Measurements from ENCODE around the gene AFF4. TPM values are rescaled to one million over a fixed set of nuclear protein-coding genes. Genes with fewer than 3 reads are reported as not detected.

Gene AFF4
- total and polyA plus RNA-seq, 2 experiments from 2014 or later, result 41.7 to 47.3 TPM

DNA sequence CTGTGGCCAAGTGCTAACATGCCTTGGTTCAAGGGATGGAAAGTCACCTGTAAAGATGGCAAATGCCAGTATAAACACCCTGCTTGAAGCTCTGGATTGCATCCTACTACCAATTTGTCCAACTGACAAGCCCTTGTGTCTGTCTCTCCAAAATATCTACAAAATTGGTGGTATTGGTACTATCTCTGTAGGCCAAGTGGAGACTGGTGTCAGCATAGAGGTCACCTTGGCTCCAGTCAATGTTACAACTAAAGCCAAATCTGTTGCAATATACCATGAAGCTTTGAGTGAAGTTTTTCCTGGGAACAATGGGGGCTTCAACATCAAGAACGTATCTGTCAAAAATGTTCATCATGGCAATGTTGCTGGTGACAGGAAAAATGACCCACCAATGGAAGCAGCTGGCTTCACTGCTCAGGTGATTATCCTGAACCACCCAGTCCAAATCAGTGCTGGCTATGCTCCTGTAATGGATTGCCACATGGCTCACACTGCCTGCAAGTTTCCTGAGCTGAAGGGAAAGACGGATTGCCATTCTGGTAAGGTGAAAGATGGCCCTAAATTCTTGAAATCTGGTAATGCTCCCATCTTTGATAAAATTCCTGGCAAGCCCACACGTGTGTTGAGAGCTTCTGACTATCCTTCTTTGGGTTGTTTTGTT, 19.9 kb downstream of the AFF4 start:
- in situ Hi-C loops (cut with MboI), result no loop called here
- H3K36me3 ChIP-seq (ENCODE audit: low read depth), result no peaks in the 10 kb centered on the region
- peaks cover 18% of the 10 kb centered on the region for H3K4me1 ChIP-seq (ENCODE audit: insufficient read depth)
- no peaks in the 10 kb centered on the region for H3K9me2 ChIP-seq (ENCODE audit: insufficient read depth)
- peaks cover 100% of the 10 kb centered on the region for H3K79me2 ChIP-seq (ENCODE audit: insufficient read depth)
- WGBS, 2 experiments (ENCODE audit: low coverage in 1 of 2, low lambda C conversion rate in 2 of 2, missing lambda C conversion rate in 2 of 2), result 95 to 98% methylated on average over 3 of the region's 3 CpGs
- no peak overlapping the region for H3K4me3 ChIP-seq
- no peak for DNase-seq
- H3K9me3 ChIP-seq (ENCODE audit: low read depth), result no peaks in the 10 kb centered on the region
- H3K27ac ChIP-seq, result no peak overlapping the region
- H2AFZ ChIP-seq, result no peak overlapping the region
- peaks cover 25% of the 10 kb centered on the region for H3F3A ChIP-seq (ENCODE audit: insufficient read depth)
- no peak overlapping the region for H3K4me2 ChIP-seq (ENCODE audit: unreplicated experiment)
- H3K9ac ChIP-seq, result no peak overlapping the region
- peaks cover 31% of the 10 kb centered on the region; the same call in 1 of the 2 replicates for H4K20me1 ChIP-seq (ENCODE audit: insufficient read depth)
- no peaks in the 10 kb centered on the region for H3K27me3 ChIP-seq (replicated peaks; ENCODE audit: insufficient read depth)
- no peak for TF ChIP-seq EZH2 (IDR thresholded peaks at IDR 0.05; ENCODE audit: insufficient read depth, poor library complexity, severe bottlenecking)
- TF ChIP-seq EZH2phosphoT487 (IDR thresholded peaks at IDR 0.05; ENCODE audit: insufficient read depth, low read depth), result no peak

DNA sequence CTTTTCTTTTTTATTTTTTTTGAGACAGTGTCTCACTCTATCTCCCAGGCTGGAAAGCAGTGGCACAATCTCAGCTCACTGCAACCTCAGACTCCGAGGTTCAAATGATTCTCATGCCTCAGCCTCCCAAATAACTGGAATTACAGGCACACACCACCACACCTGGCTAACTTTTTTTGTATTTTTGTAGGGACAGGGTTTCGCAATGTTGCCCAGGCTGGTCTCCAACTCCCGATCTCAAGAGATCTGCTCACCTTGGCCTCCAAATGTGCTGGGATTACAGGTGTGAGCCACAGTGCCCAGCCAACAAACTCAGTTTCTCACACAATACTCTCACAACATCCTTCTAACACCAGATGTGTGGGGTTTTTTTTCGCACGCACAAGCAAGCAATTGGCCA, 22.1 kb downstream of the AFF4 start:
- peaks cover 22% of the 10 kb centered on the region; the same call in 1 of the 2 replicates for H4K20me1 ChIP-seq (ENCODE audit: insufficient read depth)
- no peak overlapping the region for H3K27ac ChIP-seq

DNA sequence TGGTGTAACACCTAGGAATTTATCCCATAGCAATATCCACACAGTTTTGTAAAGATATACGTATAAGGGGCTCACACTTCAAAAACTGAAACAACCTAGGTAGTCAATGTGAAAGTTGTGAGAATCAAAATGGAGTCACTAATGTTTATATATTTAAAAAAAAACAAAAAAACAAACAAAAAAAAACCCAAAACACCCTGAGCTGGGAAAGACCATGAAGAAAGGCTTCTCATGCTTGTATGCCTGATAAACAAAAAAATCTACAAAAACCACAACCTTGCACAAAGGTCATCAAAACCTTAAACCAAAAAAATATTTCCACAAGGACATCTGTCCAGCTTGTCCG, 35.4 kb downstream of the AFF4 start:
- H3K9me2 ChIP-seq (ENCODE audit: insufficient read depth), result no peaks in the 10 kb centered on the region
- no peak overlapping the region for H3K4me2 ChIP-seq (ENCODE audit: unreplicated experiment)
- H3K79me2 ChIP-seq (ENCODE audit: insufficient read depth), result peaks cover 99% of the 10 kb centered on the region
- no peak for TF ChIP-seq EZH2 (IDR thresholded peaks at IDR 0.05; ENCODE audit: insufficient read depth, poor library complexity, severe bottlenecking)
- no peak for TF ChIP-seq EZH2phosphoT487 (IDR thresholded peaks at IDR 0.05; ENCODE audit: insufficient read depth, low read depth)
- WGBS, 2 experiments (ENCODE audit: low coverage in 1 of 2, low lambda C conversion rate in 2 of 2, missing lambda C conversion rate in 2 of 2), result 98% methylated on average over 2 of the region's 2 CpGs
- no peak overlapping the region for H3K27ac ChIP-seq
- no peak for DNase-seq
- no peak overlapping the region for H3K4me3 ChIP-seq
- H3K9me3 ChIP-seq (ENCODE audit: low read depth), result no peaks in the 10 kb centered on the region
- H3K9ac ChIP-seq, result no peak overlapping the region
- H2AFZ ChIP-seq, result no peak overlapping the region
- H3K4me1 ChIP-seq (ENCODE audit: insufficient read depth), result no peaks in the 10 kb centered on the region
- in situ Hi-C loops (cut with MboI), result no loop called here
- H3F3A ChIP-seq (ENCODE audit: insufficient read depth), result peaks cover 19% of the 10 kb centered on the region; the same call in 1 of the 2 replicates
- H3K36me3 ChIP-seq (ENCODE audit: low read depth), result peaks cover 81% of the 10 kb centered on the region
- no peaks in the 10 kb centered on the region for H4K20me1 ChIP-seq (ENCODE audit: insufficient read depth)
- no peaks in the 10 kb centered on the region for H3K27me3 ChIP-seq (replicated peaks; ENCODE audit: insufficient read depth)

More for the DNA sequence above, 22.1 kb downstream of the AFF4 start:
- peaks cover 14% of the 10 kb centered on the region for H3F3A ChIP-seq (ENCODE audit: insufficient read depth)
- no peaks in the 10 kb centered on the region for H3K4me1 ChIP-seq (ENCODE audit: insufficient read depth)
- in situ Hi-C loops (cut with MboI), result no loop called here
- H3K27me3 ChIP-seq (replicated peaks; ENCODE audit: insufficient read depth), result no peaks in the 10 kb centered on the region
- no peak for TF ChIP-seq EZH2phosphoT487 (IDR thresholded peaks at IDR 0.05; ENCODE audit: insufficient read depth, low read depth)
- TF ChIP-seq EZH2 (IDR thresholded peaks at IDR 0.05; ENCODE audit: insufficient read depth, poor library complexity, severe bottlenecking), result no peak
- no peak overlapping the region for H3K9ac ChIP-seq
- DNase-seq, result no peak
- peaks cover 8% of the 10 kb centered on the region; the same call in 1 of the 2 replicates for H3K36me3 ChIP-seq (ENCODE audit: low read depth)
- no peak overlapping the region for H3K4me2 ChIP-seq (ENCODE audit: unreplicated experiment)
- H3K9me2 ChIP-seq (ENCODE audit: insufficient read depth), result no peaks in the 10 kb centered on the region
- no peaks in the 10 kb centered on the region for H3K9me3 ChIP-seq (ENCODE audit: low read depth)
- WGBS, 2 experiments (ENCODE audit: low coverage in 1 of 2, low lambda C conversion rate in 2 of 2, missing lambda C conversion rate in 2 of 2), result 96 to 97% methylated on average over 5 of the region's 5 CpGs
- H3K79me2 ChIP-seq (ENCODE audit: insufficient read depth), result peaks cover 100% of the 10 kb centered on the region
- no peak overlapping the region for H2AFZ ChIP-seq
- no peak overlapping the region for H3K4me3 ChIP-seq

DNA sequence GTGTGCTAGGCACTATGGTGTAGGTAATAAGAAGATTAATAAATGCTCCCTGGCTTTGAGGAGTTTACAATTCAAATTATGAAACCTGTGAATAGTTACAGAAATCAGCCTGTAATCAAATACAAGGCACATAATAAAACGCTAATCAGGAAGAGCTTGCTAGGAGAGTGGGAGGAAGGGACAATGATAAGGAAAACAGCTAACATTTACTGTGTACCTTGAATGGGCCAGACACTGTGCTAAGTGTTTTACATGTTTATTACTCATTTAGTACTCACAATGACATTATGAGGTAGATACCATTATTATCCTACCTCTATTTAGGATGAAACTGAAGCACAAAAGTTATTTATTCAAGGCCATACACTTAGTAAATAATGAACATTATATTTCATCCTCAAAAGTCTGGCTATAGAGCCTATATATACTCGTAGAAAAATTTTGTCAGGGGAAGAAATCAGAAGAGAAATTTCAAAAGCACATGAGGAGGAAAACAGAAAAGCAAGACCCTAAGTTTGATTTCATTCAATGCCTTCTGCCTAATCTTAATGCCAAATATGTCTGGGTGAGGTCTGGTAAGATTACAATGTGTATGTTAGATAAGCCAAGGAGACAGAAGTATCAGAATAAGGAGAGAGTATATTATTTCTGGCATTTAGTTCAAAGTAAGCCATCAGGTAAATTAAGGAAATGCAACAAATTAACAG, 35.9 kb downstream of the AFF4 start:
- TF ChIP-seq EZH2phosphoT487 (IDR thresholded peaks at IDR 0.05; ENCODE audit: insufficient read depth, low read depth) (no peak), EZH2 (IDR thresholded peaks at IDR 0.05; ENCODE audit: insufficient read depth, poor library complexity, severe bottlenecking) (no peak)
- Histone ChIP-seq H3K79me2 (ENCODE audit: insufficient read depth) (peaks cover 99% of the 10 kb centered on the region), H3K4me1 (ENCODE audit: insufficient read depth) (no peaks in the 10 kb centered on the region), H3F3A (ENCODE audit: insufficient read depth) (peaks cover 15% of the 10 kb centered on the region; the same call in 1 of the 2 replicates), H3K9me3 (ENCODE audit: low read depth) (no peaks in the 10 kb centered on the region), H4K20me1 (ENCODE audit: insufficient read depth) (no peaks in the 10 kb centered on the region), H3K4me3 (no peak overlapping the region), H3K9ac (no peak overlapping the region), H3K9me2 (ENCODE audit: insufficient read depth) (no peaks in the 10 kb centered on the region), H3K36me3 (ENCODE audit: low read depth) (peaks cover 77% of the 10 kb centered on the region), H3K27ac (no peak overlapping the region), H2AFZ (no peak overlapping the region), H3K4me2 (ENCODE audit: unreplicated experiment) (no peak overlapping the region), H3K27me3 (replicated peaks; ENCODE audit: insufficient read depth) (no peaks in the 10 kb centered on the region)
- no peak for DNase-seq
- in situ Hi-C loops (cut with MboI), result no loop called here
- WGBS, 2 experiments (ENCODE audit: low coverage in 1 of 2, low lambda C conversion rate in 2 of 2, missing lambda C conversion rate in 2 of 2), result 78 to 84% methylated on average over 2 of the region's 2 CpGs

All from GM23248 (cell line).